Mesenchymal stem cell (in vitro differentiated cells and primary cell): ENCODE data around the gene PPP1R13B.

Experiments used
- DNase-seq: peaks from one replicate; pipeline ENCODE4 v3.0.0-alpha.2; 2013
- H2AFZ ChIP-seq: one replicate; pipeline ENCODE4 v1.6.1; 2013; ENCODE audit warnings: low read depth, mild to moderate bottlenecking, control low read depth, inconsistent platforms, low read length, moderate library complexity
- H2AK5ac ChIP-seq: 2 replicates; pipeline ENCODE4 v1.6.1; 2013; ENCODE audit warnings: low read length, moderate library complexity, mild to moderate bottlenecking, inconsistent platforms; ENCODE audit not compliant: severe bottlenecking
- H2BK120ac ChIP-seq: one replicate; pipeline ENCODE4 v1.6.1; 2013; ENCODE audit warnings: low read depth, mild to moderate bottlenecking, inconsistent platforms, low read length, moderate library complexity
- H2BK12ac ChIP-seq, 2 experiments: one replicate each; pipeline ENCODE4 v1.6.1; 2013; ENCODE audit warnings: inconsistent platforms in 2 of 2, low read length in 2 of 2, mild to moderate bottlenecking in 2 of 2, moderate library complexity in 2 of 2, control low read depth in 1 of 2
- H2BK15ac ChIP-seq: one replicate; pipeline ENCODE4 v1.6.1; 2013; ENCODE audit warnings: mild to moderate bottlenecking, low read depth, inconsistent platforms; ENCODE audit not compliant: poor library complexity, severe bottlenecking
- H2BK5ac ChIP-seq: 2 replicates; pipeline ENCODE4 v1.6.1; 2013; ENCODE audit warnings: low read depth, mild to moderate bottlenecking, low read length, control low read depth, inconsistent platforms; ENCODE audit not compliant: poor library complexity, severe bottlenecking
- H3K14ac ChIP-seq, 2 experiments: one replicate each; pipeline ENCODE4 v1.6.1; 2013; ENCODE audit warnings: inconsistent platforms in 2 of 2, low read length in 2 of 2, control low read depth in 1 of 2, mild to moderate bottlenecking in 1 of 2, moderate library complexity in 1 of 2
- H3K18ac ChIP-seq, 2 experiments: one replicate each; pipeline ENCODE4 v1.6.1; 2013; ENCODE audit warnings: inconsistent platforms in 2 of 2, low read length in 2 of 2, control low read depth in 1 of 2, low read depth in 1 of 2, mild to moderate bottlenecking in 1 of 2
- H3K23ac ChIP-seq, 2 experiments: one replicate each; pipeline ENCODE4 v1.6.1; 2013; ENCODE audit warnings: inconsistent platforms in 2 of 2, low read length in 2 of 2, mild to moderate bottlenecking in 2 of 2, moderate library complexity in 2 of 2, control low read depth in 1 of 2
- H3K27ac ChIP-seq: 2 replicates; pipeline ENCODE4 v1.5.1; 2013; ENCODE audit warnings: mild to moderate bottlenecking, moderate library complexity, low read length, control low read depth, inconsistent platforms; ENCODE audit not compliant: poor library complexity, severe bottlenecking
- H3K27me3 ChIP-seq, 2 experiments: 2 replicates each; pipeline versions ENCODE4 v1.6.1 to v1.7.0; 2013; ENCODE audit warnings: low read length in 2 of 2, mild to moderate bottlenecking in 2 of 2, moderate library complexity in 2 of 2, control low read depth in 1 of 2, inconsistent platforms in 1 of 2; ENCODE audit not compliant: control insufficient read depth in 1 of 2, insufficient read depth in 1 of 2
- H3K36me3 ChIP-seq, 2 experiments: 2 replicates each; pipeline versions ENCODE4 v1.6.1 to v1.7.0; 2013; ENCODE audit warnings: low read length in 2 of 2, control low read depth in 1 of 2, inconsistent platforms in 1 of 2, low read depth in 1 of 2, mild to moderate bottlenecking in 1 of 2; ENCODE audit not compliant: insufficient read depth in 2 of 2, control insufficient read depth in 1 of 2
- H3K4ac ChIP-seq, 2 experiments: one replicate each; pipeline ENCODE4 v1.6.1; 2013; ENCODE audit warnings: inconsistent platforms in 2 of 2, low read length in 2 of 2, mild to moderate bottlenecking in 2 of 2, moderate library complexity in 2 of 2, control low read depth in 1 of 2, low read depth in 1 of 2
- H3K4me1 ChIP-seq: 2 replicates; pipeline ENCODE4 v1.6.1; 2013; ENCODE audit warnings: low read depth, low read length, control low read depth; ENCODE audit not compliant: control insufficient read depth, insufficient read depth
- H3K4me2 ChIP-seq: 2 replicates; pipeline ENCODE4 v1.6.1; 2013; ENCODE audit warnings: low read length, mild to moderate bottlenecking, inconsistent platforms; ENCODE audit not compliant: poor library complexity, severe bottlenecking
- H3K4me3 ChIP-seq, 2 experiments: 2 replicates each; pipeline versions ENCODE4 v1.5.1 to v1.7.0; 2013; ENCODE audit warnings: low read length in 2 of 2, mild to moderate bottlenecking in 2 of 2, control low read depth in 1 of 2, low read depth in 1 of 2; ENCODE audit not compliant: insufficient read depth in 1 of 2
- H3K79me1 ChIP-seq: replicated peaks from 2 replicates; pipeline ENCODE4 v1.6.1; 2013; ENCODE audit warnings: mild to moderate bottlenecking, control low read depth, low read length, inconsistent platforms; ENCODE audit not compliant: poor library complexity, severe bottlenecking
- H3K9ac ChIP-seq: 2 replicates; pipeline ENCODE4 v1.7.0; 2013; ENCODE audit warnings: mild to moderate bottlenecking, low read length, moderate library complexity
- H3K9me3 ChIP-seq: 2 replicates; pipeline ENCODE4 v1.7.0; 2013; ENCODE audit warnings: mild to moderate bottlenecking, low read length; ENCODE audit not compliant: control insufficient read depth
- H4K8ac ChIP-seq: one replicate; pipeline ENCODE4 v1.6.1; 2013; ENCODE audit warnings: inconsistent platforms, mild to moderate bottlenecking, low read length, moderate library complexity
- H4K91ac ChIP-seq: one replicate; pipeline ENCODE4 v1.6.1; 2013; ENCODE audit warnings: mild to moderate bottlenecking, low read length, inconsistent platforms
- WGBS: methylation state at CpG from one replicate; pipeline ENCODE4 v1.1.7; 2013; ENCODE audit warnings: mixed read lengths; 5-methylcytosine and 5-hydroxymethylcytosine counted together

PPP1R13B gene

GRCh38 chr14:103839579-103839978 lies 7.8 kb downstream of the PPP1R13B start:
- Histone ChIP-seq H3K9me3 (no peaks in the 10 kb centered on the region), H3K79me1 (peaks cover 14% of the 10 kb centered on the region), H2BK120ac (no peak overlapping the region), H2BK5ac (no peak overlapping the region), H2AK5ac (no peak overlapping the region), H3K27ac (no peak overlapping the region), H3K14ac (no peak overlapping the region), H3K4me3 (no peak overlapping the region), H3K27me3 (peaks cover 0 to 5% of the 10 kb centered on the region in 2 experiments), H2BK12ac (no peak overlapping the region), H4K8ac (no peak overlapping the region), H3K4me2 (no peak overlapping the region), H3K4ac (no peak overlapping the region), H3K4me1 (no peaks in the 10 kb centered on the region), H3K9ac (no peak overlapping the region), H4K91ac (no peak overlapping the region), H3K18ac (no peak overlapping the region), H2BK15ac (no peak overlapping the region), H3K23ac (no peak overlapping the region), H3K36me3 (peaks cover 0 to 3% of the 10 kb centered on the region in 2 experiments), H2AFZ (no peak overlapping the region)
- WGBS, result 89% methylated on average over 1 of the region's 1 CpG
- DNase-seq, result no peak

GRCh38 chr14:103838117-103838516 lies 9.3 kb downstream of the PPP1R13B start:
- Histone ChIP-seq H3K4me2 (no peak overlapping the region), H3K23ac (no peak overlapping the region), H2AK5ac (no peak overlapping the region), H3K79me1 (peaks cover 8% of the 10 kb centered on the region), H3K9me3 (no peaks in the 10 kb centered on the region), H2BK15ac (no peak overlapping the region), H2BK120ac (no peak overlapping the region), H2BK5ac (no peak overlapping the region), H3K4me3 (no peak overlapping the region), H2AFZ (no peak overlapping the region), H3K36me3 (no peaks in the 10 kb centered on the region), H3K4me1 (no peaks in the 10 kb centered on the region), H3K14ac (no peak overlapping the region), H3K18ac (no peak overlapping the region), H4K91ac (no peak overlapping the region), H3K9ac (no peak overlapping the region), H3K27me3 (no peaks in the 10 kb centered on the region), H4K8ac (no peak overlapping the region), H2BK12ac (no peak overlapping the region), H3K27ac (no peak overlapping the region), H3K4ac (no peak overlapping the region)
- no peak for DNase-seq
- WGBS, result 78% methylated on average over 1 of the region's 1 CpG

- H2AK5ac ChIP-seq, result no peak overlapping the region
Observed at GRCh38 chr14:103836976-103837725, 10.2 kb downstream of the PPP1R13B start.

GRCh38 chr14:103834956-103835355 lies 12.4 kb downstream of the PPP1R13B start:
- WGBS, result 86% methylated on average over 1 of the region's 2 CpGs
- H3K18ac ChIP-seq, result no peak overlapping the region
- H3K27me3 ChIP-seq, result no peaks in the 10 kb centered on the region
- no peak overlapping the region for H3K27ac ChIP-seq
- H2BK12ac ChIP-seq, result no peak overlapping the region
- DNase-seq, result no peak
- no peaks in the 10 kb centered on the region for H3K36me3 ChIP-seq
- H2BK120ac ChIP-seq, result no peak overlapping the region
- H4K91ac ChIP-seq, result no peak overlapping the region
- H2AK5ac ChIP-seq, result no peak overlapping the region
- H3K4me3 ChIP-seq, result no peak overlapping the region
- H3K9ac ChIP-seq, result no peak overlapping the region
- H3K4me1 ChIP-seq, result no peaks in the 10 kb centered on the region
- H3K9me3 ChIP-seq, result no peaks in the 10 kb centered on the region
- peaks cover 8% of the 10 kb centered on the region for H3K79me1 ChIP-seq
- no peak overlapping the region for H3K4me2 ChIP-seq
- no peak overlapping the region for H2BK15ac ChIP-seq
- no peak overlapping the region for H3K4ac ChIP-seq
- no peak overlapping the region for H2AFZ ChIP-seq
- H3K14ac ChIP-seq, result no peak overlapping the region
- no peak overlapping the region for H4K8ac ChIP-seq
- H3K23ac ChIP-seq, result no peak overlapping the region
- no peak overlapping the region for H2BK5ac ChIP-seq

More at GRCh38 chr14:103836976-103837725, 10.2 kb downstream of the PPP1R13B start:
- Histone ChIP-seq H3K36me3 (no peaks in the 10 kb centered on the region), H3K4me1 (no peaks in the 10 kb centered on the region), H2BK120ac (no peak overlapping the region), H2BK5ac (no peak overlapping the region), H3K27me3 (no peaks in the 10 kb centered on the region), H3K23ac (no peak overlapping the region), H2BK12ac (no peak overlapping the region), H4K8ac (no peak overlapping the region), H3K9ac (no peak overlapping the region), H4K91ac (no peak overlapping the region), H3K79me1 (peaks cover 8% of the 10 kb centered on the region), H3K14ac (no peak overlapping the region), H3K4me3 (no peak overlapping the region), H2AFZ (no peak overlapping the region), H3K4me2 (no peak overlapping the region), H3K18ac (no peak overlapping the region), H3K9me3 (no peaks in the 10 kb centered on the region), H3K4ac (no peak overlapping the region), H3K27ac (no peak overlapping the region), H2BK15ac (no peak overlapping the region)
- WGBS, result 62% methylated on average over 5 of the region's 6 CpGs
- DNase-seq, result peak; percentile 4
